PC-3 (cell line): ENCODE measurements around the gene BSN. TPM values are rescaled to one million over a fixed set of nuclear protein-coding genes. Genes with fewer than 3 reads are reported as not detected.
A peak's percentile ranks its signal among the peaks of the same experiment; 100 is the strongest.

Experiments
- ATAC-seq: fragments of 200-7000 bp; cut with Tn5 transposase; 2 replicates; pipeline ENCODE4 v1.9.1; 2020; ENCODE audit warnings: mild to moderate bottlenecking, moderate library complexity
- BruUV-seq: library from RNA; stranded (reverse); fragments of 400-500 nt; replicated peaks from 2 replicates; lab custom pipeline; 2021; lab: Mats Ljungman, UMichigan
- CTCF ChIA-PET: fragments of 300-600 bp; sonication (Branson Sonifier 250); formaldehyde crosslinking; loops from one replicate; lab custom pipeline; 2022; ENCODE audit warnings: antibody characterized with exemption; lab: Charles Lee
- POLR2A ChIA-PET: fragments of 300-600 bp; sonication (Branson Sonifier 250); formaldehyde crosslinking; loops from one replicate; lab custom pipeline; 2022; ENCODE audit warnings: antibody characterized with exemption; ENCODE audit not compliant: unreplicated experiment; lab: Charles Lee
- DNase-seq: peaks from one replicate; pipeline ENCODE4 v3.0.0-alpha.2; 2015
- H2AFZ ChIP-seq: fragments of 300-600 bp; sonication (generic); 2 replicates; pipeline ENCODE4 v1.6.0; 2016; ENCODE audit warnings: antibody characterized with exemption, low read length
- H3F3A ChIP-seq: fragments of 300-600 bp; sonication (generic); one replicate; pipeline ENCODE4 v1.6.0; 2017; ENCODE audit warnings: antibody characterized with exemption, low read length, control low read depth, mild to moderate bottlenecking; ENCODE audit not compliant: unreplicated experiment
- H3K27ac ChIP-seq: fragments of 300-600 bp; sonication (generic); 2 replicates; pipeline ENCODE4 v1.5.1; 2016; ENCODE audit warnings: mild to moderate bottlenecking, low read length
- H3K27me3 ChIP-seq: fragments of 300-600 bp; sonication (generic); 2 replicates; pipeline ENCODE4 v1.6.1; 2016; ENCODE audit warnings: low read length, mixed read lengths
- H3K36me3 ChIP-seq: fragments of 300-600 bp; sonication (generic); 2 replicates; pipeline ENCODE4 v1.6.1; 2016; ENCODE audit warnings: low read depth, mixed run types, low read length, mixed read lengths
- H3K4me1 ChIP-seq: fragments of 300-600 bp; sonication (generic); 2 replicates; pipeline ENCODE4 v1.5.1; 2016; ENCODE audit warnings: low read length; ENCODE audit not compliant: insufficient read depth
- H3K4me2 ChIP-seq: fragments of 300-600 bp; sonication (generic); 2 replicates; pipeline ENCODE4 v1.6.0; 2016; ENCODE audit warnings: low read length
- H3K4me3 ChIP-seq: fragments of 300-600 bp; sonication (generic); 2 replicates; pipeline ENCODE4 v1.5.1; 2016; ENCODE audit warnings: mild to moderate bottlenecking, low read length, mixed read lengths
- H3K79me2 ChIP-seq: fragments of 300-600 bp; sonication (generic); 2 replicates; pipeline ENCODE4 v1.6.1; 2017; ENCODE audit warnings: low read length, mixed read lengths
- H3K9ac ChIP-seq: fragments of 300-600 bp; sonication (generic); 2 replicates; pipeline ENCODE4 v1.6.0; 2016; ENCODE audit warnings: mild to moderate bottlenecking, low read length
- H3K9me2 ChIP-seq: fragments of 300-600 bp; sonication (generic); replicated peaks from 2 replicates; pipeline ENCODE4 v1.6.1; 2016; ENCODE audit warnings: mixed run types, low read length, mixed read lengths
- H3K9me3 ChIP-seq: fragments of 300-600 bp; sonication (generic); 2 replicates; pipeline ENCODE4 v1.6.1; 2016; ENCODE audit warnings: low read length, mixed read lengths
- H4K20me1 ChIP-seq: fragments of 300-600 bp; sonication (generic); 2 replicates; pipeline ENCODE4 v1.6.1; 2016; ENCODE audit warnings: low read length, mixed read lengths
- CTCF ChIP-seq: fragments of 300-600 bp; sonication (generic); conservative IDR thresholded peaks from 2 replicates; pipeline ENCODE4 v1.5.1; 2017; ENCODE audit warnings: antibody characterized with exemption, low read depth, mild to moderate bottlenecking, low read length
- EZH2 ChIP-seq: fragments of 300-600 bp; sonication (generic); IDR thresholded peaks from one replicate; pipeline ENCODE4 v1.6.1; 2017; ENCODE audit warnings: antibody characterized with exemption, mild to moderate bottlenecking, low read length; ENCODE audit not compliant: unreplicated experiment
- EZH2phosphoT487 ChIP-seq: fragments of 300-600 bp; sonication (generic); IDR thresholded peaks from 2 replicates; pipeline ENCODE4 v1.6.1; 2018; ENCODE audit warnings: mild to moderate bottlenecking, antibody characterized with exemption, low read length, borderline replicate concordance
- intact Hi-C: fragments of 100-400 bp; cut with micrococcal nuclease; formaldehyde crosslinking; loops from 2 replicates; pipeline ENCODE4 v1.9.0; 2023
- total RNA-seq: library from RNA; depleted of rRNA; stranded (reverse); fragments of >200 nt; gene quantifications from 2 replicates; pipeline ENCODE4 v1.2.3, GENCODE V29; 2014

Gene BSN
- total RNA-seq, 1 experiment from 2014 or later = 0.80 TPM

GRCh38 chr3:49566312-49566711 lies 12.0 kb downstream of the BSN start:
- ChIA-PET CTCF (no interaction called here), POLR2A (no interaction called here)
- Histone ChIP-seq H3K27ac (no peak overlapping the region), H3K27me3 (no peaks in the 10 kb centered on the region), H3K4me3 (no peak overlapping the region), H3K4me1 (no peaks in the 10 kb centered on the region), H3K9me2 (no peaks in the 10 kb centered on the region), H4K20me1 (no peaks in the 10 kb centered on the region), H3F3A (no peaks in the 10 kb centered on the region), H2AFZ (no peak overlapping the region), H3K79me2 (no peaks in the 10 kb centered on the region), H3K4me2 (no peak overlapping the region), H3K36me3 (no peaks in the 10 kb centered on the region), H3K9me3 (no peaks in the 10 kb centered on the region), H3K9ac (no peak overlapping the region)
- BruUV-seq = no TSS peak
- intact Hi-C loops = no loop called here
- TF ChIP-seq EZH2 = no peak
- peak; percentile 67 for TF ChIP-seq CTCF
- TF ChIP-seq EZH2phosphoT487 = no peak
- no peak for ATAC-seq
- peak; percentile 27 for DNase-seq

GRCh38 chr3:49567406-49567805 lies 13.1 kb downstream of the BSN start:
- DNase-seq = no peak
- Histone ChIP-seq H3K4me1 (no peaks in the 10 kb centered on the region), H3K4me3 (no peak overlapping the region), H3K9me3 (no peaks in the 10 kb centered on the region), H3K36me3 (no peaks in the 10 kb centered on the region), H3K9me2 (no peaks in the 10 kb centered on the region), H3F3A (no peaks in the 10 kb centered on the region), H4K20me1 (no peaks in the 10 kb centered on the region), H3K27me3 (no peaks in the 10 kb centered on the region), H3K79me2 (no peaks in the 10 kb centered on the region), H3K4me2 (no peak overlapping the region), H3K9ac (no peak overlapping the region), H3K27ac (no peak overlapping the region), H2AFZ (no peak overlapping the region)
- intact Hi-C loops = no loop called here
- no peak for TF ChIP-seq CTCF
- no peak for TF ChIP-seq EZH2phosphoT487
- TF ChIP-seq EZH2 = no peak
- no peak for ATAC-seq
- BruUV-seq = no TSS peak
- ChIA-PET POLR2A (no interaction called here), CTCF (no interaction called here)

- no peak overlapping the region for H3K4me3 ChIP-seq
- no peaks in the 10 kb centered on the region for H3K27me3 ChIP-seq
- ChIA-PET POLR2A (no interaction called here), CTCF (no interaction called here)
- H3K36me3 ChIP-seq = no peaks in the 10 kb centered on the region
- H3F3A ChIP-seq = no peaks in the 10 kb centered on the region
- H3K9me2 ChIP-seq = no peaks in the 10 kb centered on the region
- H3K9me3 ChIP-seq = no peaks in the 10 kb centered on the region
- H3K9ac ChIP-seq = no peak overlapping the region
- DNase-seq (no peak), ATAC-seq (no peak)
- no TSS peak for BruUV-seq
- no peaks in the 10 kb centered on the region for H4K20me1 ChIP-seq
- H3K79me2 ChIP-seq = no peaks in the 10 kb centered on the region
- intact Hi-C loops = no loop called here
- no peaks in the 10 kb centered on the region for H3K4me1 ChIP-seq
- no peak for TF ChIP-seq EZH2phosphoT487
- no peak for TF ChIP-seq CTCF
- no peak for TF ChIP-seq EZH2
- no peak overlapping the region for H3K4me2 ChIP-seq
- H3K27ac ChIP-seq = no peak overlapping the region
- no peak overlapping the region for H2AFZ ChIP-seq
Observed at GRCh38 chr3:49568965-49569364, 14.7 kb downstream of the BSN start.
